ENCODE measurements around the gene SLC7A9.
"Not testable (repeated sequence)": the region's sequence is repeated elsewhere in the genome, so short reads cannot be mapped to it uniquely, and the experiment has no call there.

Gene SLC7A9

GRCh38 chr19:32787161-32787813 lies 82.3 kb downstream of the SLC7A9 start:
- not testable (repeated sequence) for DNase-seq

- DNase-seq: not testable (repeated sequence)
Measured at GRCh38 chr19:32782089-32782488, 87.5 kb downstream of the SLC7A9 start.

- no peak for DNase-seq
Measured at GRCh38 chr19:32781280-32781679, 88.3 kb downstream of the SLC7A9 start.

All from Kasumi-1 (cell line).